Measurements from ENCODE around the gene GRHPR.

GRHPR gene

GRCh38 chr9:37414503-37414943, 8.0 kb upstream of the GRHPR start:
- H3K9me3 ChIP-seq (replicated peaks; ENCODE audit: low read length): no peaks in the 10 kb centered on the region

GRCh38 chr9:37415011-37415719, 7.3 kb upstream of the GRHPR start:
- Histone ChIP-seq H3K4me1 (ENCODE audit: control insufficient read depth, insufficient read depth, low read length) (peaks cover 23% of the 10 kb centered on the region), H3K4me3 (ENCODE audit: low read length) (peak overlapping the region; percentile 17), H3K9me3 (replicated peaks; ENCODE audit: low read length) (no peaks in the 10 kb centered on the region), H3K36me3 (ENCODE audit: insufficient read depth, low read length) (no peaks in the 10 kb centered on the region), H3K9ac (ENCODE audit: low read depth, low read length) (peak overlapping the region; percentile 16), H3K4me2 (ENCODE audit: low read length) (peak overlapping the region; percentile 58), H3K27me3 (ENCODE audit: control insufficient read depth, insufficient read depth, low read length) (no peaks in the 10 kb centered on the region)

More at GRCh38 chr9:37414503-37414943, 8.0 kb upstream of the GRHPR start:
- no peak overlapping the region for H3K4me3 ChIP-seq (ENCODE audit: low read length)
- no peaks in the 10 kb centered on the region for H3K36me3 ChIP-seq (ENCODE audit: insufficient read depth, low read length)
- H3K9ac ChIP-seq (ENCODE audit: low read depth, low read length): peak overlapping the region; percentile 16
- H3K4me2 ChIP-seq (ENCODE audit: low read length): peak overlapping the region; percentile 58
- H3K27me3 ChIP-seq (ENCODE audit: control insufficient read depth, insufficient read depth, low read length): no peaks in the 10 kb centered on the region
- H3K4me1 ChIP-seq (ENCODE audit: control insufficient read depth, insufficient read depth, low read length): peaks cover 23% of the 10 kb centered on the region

- Histone ChIP-seq H3K9ac (ENCODE audit: low read depth, low read length) (no peak overlapping the region), H3K27me3 (ENCODE audit: control insufficient read depth, insufficient read depth, low read length) (no peaks in the 10 kb centered on the region), H3K4me2 (ENCODE audit: low read length) (no peak overlapping the region), H3K4me1 (ENCODE audit: control insufficient read depth, insufficient read depth, low read length) (peaks cover 27% of the 10 kb centered on the region), H3K4me3 (ENCODE audit: low read length) (no peak overlapping the region), H3K36me3 (ENCODE audit: insufficient read depth, low read length) (no peaks in the 10 kb centered on the region), H3K9me3 (replicated peaks; ENCODE audit: low read length) (no peaks in the 10 kb centered on the region)
These were observed 5.2 kb upstream of the GRHPR start for GRCh38 chr9:37417252-37417803.

- H3K9me3 ChIP-seq (replicated peaks; ENCODE audit: low read length): no peaks in the 10 kb centered on the region
- H3K4me1 ChIP-seq (ENCODE audit: control insufficient read depth, insufficient read depth, low read length): peaks cover 19% of the 10 kb centered on the region
- H3K4me3 ChIP-seq (ENCODE audit: low read length): no peak overlapping the region
- H3K27me3 ChIP-seq (ENCODE audit: control insufficient read depth, insufficient read depth, low read length): no peaks in the 10 kb centered on the region
- no peak overlapping the region for H3K9ac ChIP-seq (ENCODE audit: low read depth, low read length)
- no peaks in the 10 kb centered on the region for H3K36me3 ChIP-seq (ENCODE audit: insufficient read depth, low read length)
- H3K4me2 ChIP-seq (ENCODE audit: low read length): no peak overlapping the region
These were observed 4.5 kb upstream of the GRHPR start for GRCh38 chr9:37417857-37418618.

GRCh38 chr9:37419204-37419603, 3.3 kb upstream of the GRHPR start:
- Histone ChIP-seq H3K36me3 (ENCODE audit: insufficient read depth, low read length) (no peaks in the 10 kb centered on the region), H3K9me3 (replicated peaks; ENCODE audit: low read length) (no peaks in the 10 kb centered on the region), H3K4me2 (ENCODE audit: low read length) (no peak overlapping the region), H3K27me3 (ENCODE audit: control insufficient read depth, insufficient read depth, low read length) (no peaks in the 10 kb centered on the region), H3K4me1 (ENCODE audit: control insufficient read depth, insufficient read depth, low read length) (peaks cover 27% of the 10 kb centered on the region), H3K4me3 (ENCODE audit: low read length) (no peak overlapping the region), H3K9ac (ENCODE audit: low read depth, low read length) (no peak overlapping the region)

- H3K9ac ChIP-seq (ENCODE audit: low read depth, low read length): no peak overlapping the region
- no peaks in the 10 kb centered on the region for H3K27me3 ChIP-seq (ENCODE audit: control insufficient read depth, insufficient read depth, low read length)
These were observed 2.0 kb upstream of the GRHPR start for GRCh38 chr9:37420271-37421215.

GRCh38 chr9:37421914-37422288, 595 bp upstream of the GRHPR start:
- no peaks in the 10 kb centered on the region for H3K9me3 ChIP-seq (replicated peaks; ENCODE audit: low read length)
- H3K9ac ChIP-seq (ENCODE audit: low read depth, low read length): peak overlapping the region; percentile 97
- peak overlapping the region; percentile 93 for H3K4me2 ChIP-seq (ENCODE audit: low read length)
- peaks cover 18% of the 10 kb centered on the region for H3K36me3 ChIP-seq (ENCODE audit: insufficient read depth, low read length)
- no peaks in the 10 kb centered on the region for H3K27me3 ChIP-seq (ENCODE audit: control insufficient read depth, insufficient read depth, low read length)
- peaks cover 31% of the 10 kb centered on the region for H3K4me1 ChIP-seq (ENCODE audit: control insufficient read depth, insufficient read depth, low read length)
- H3K4me3 ChIP-seq (ENCODE audit: low read length): peak overlapping the region; percentile 81

More at GRCh38 chr9:37420271-37421215, 2.0 kb upstream of the GRHPR start:
- Histone ChIP-seq H3K4me1 (ENCODE audit: control insufficient read depth, insufficient read depth, low read length) (peaks cover 32% of the 10 kb centered on the region), H3K9me3 (replicated peaks; ENCODE audit: low read length) (no peaks in the 10 kb centered on the region), H3K4me2 (ENCODE audit: low read length) (no peak overlapping the region), H3K4me3 (ENCODE audit: low read length) (no peak overlapping the region), H3K36me3 (ENCODE audit: insufficient read depth, low read length) (peaks cover 6% of the 10 kb centered on the region)

- peak overlapping the region; percentile 93 for H3K4me2 ChIP-seq (ENCODE audit: low read length)
- peak overlapping the region; percentile 97 for H3K9ac ChIP-seq (ENCODE audit: low read depth, low read length)
- peaks cover 31% of the 10 kb centered on the region for H3K36me3 ChIP-seq (ENCODE audit: insufficient read depth, low read length)
- no peaks in the 10 kb centered on the region for H3K27me3 ChIP-seq (ENCODE audit: control insufficient read depth, insufficient read depth, low read length)
- H3K4me1 ChIP-seq (ENCODE audit: control insufficient read depth, insufficient read depth, low read length): peaks cover 31% of the 10 kb centered on the region
- peak overlapping the region; percentile 81 for H3K4me3 ChIP-seq (ENCODE audit: low read length)
- no peaks in the 10 kb centered on the region for H3K9me3 ChIP-seq (replicated peaks; ENCODE audit: low read length)
These were observed 1.0 kb downstream of the GRHPR start for GRCh38 chr9:37423508-37423907.

GRCh38 chr9:37424204-37424685, 1.7 kb downstream of the GRHPR start:
- H3K4me3 ChIP-seq (ENCODE audit: low read length): peak overlapping the region; percentile 81

GRCh38 chr9:37424686-37425297, 2.3 kb downstream of the GRHPR start:
- Histone ChIP-seq H3K9ac (ENCODE audit: low read depth, low read length) (peak overlapping the region; percentile 97), H3K36me3 (ENCODE audit: insufficient read depth, low read length) (peaks cover 42% of the 10 kb centered on the region), H3K4me3 (ENCODE audit: low read length) (no peak overlapping the region)

More at GRCh38 chr9:37424204-37424685, 1.7 kb downstream of the GRHPR start:
- Histone ChIP-seq H3K27me3 (ENCODE audit: control insufficient read depth, insufficient read depth, low read length) (no peaks in the 10 kb centered on the region), H3K4me2 (ENCODE audit: low read length) (peak overlapping the region; percentile 93), H3K9me3 (replicated peaks; ENCODE audit: low read length) (no peaks in the 10 kb centered on the region), H3K9ac (ENCODE audit: low read depth, low read length) (peak overlapping the region; percentile 97), H3K36me3 (ENCODE audit: insufficient read depth, low read length) (peaks cover 37% of the 10 kb centered on the region), H3K4me1 (ENCODE audit: control insufficient read depth, insufficient read depth, low read length) (peaks cover 31% of the 10 kb centered on the region)

More at GRCh38 chr9:37424686-37425297, 2.3 kb downstream of the GRHPR start:
- H3K4me1 ChIP-seq (ENCODE audit: control insufficient read depth, insufficient read depth, low read length): peaks cover 31% of the 10 kb centered on the region
- no peaks in the 10 kb centered on the region for H3K27me3 ChIP-seq (ENCODE audit: control insufficient read depth, insufficient read depth, low read length)
- H3K4me2 ChIP-seq (ENCODE audit: low read length): peak overlapping the region; percentile 93
- H3K9me3 ChIP-seq (replicated peaks; ENCODE audit: low read length): no peaks in the 10 kb centered on the region

Measured in skeletal muscle satellite cell (primary cell).